ENCODE data around the gene MAD1L1. TPM values are rescaled to one million over a fixed set of nuclear protein-coding genes. Genes with fewer than 3 reads are reported as not detected.

The MAD1L1 gene
- total and polyA plus RNA-seq, 2 of the 13 experiments (the other 11 are each of a cell fraction or from before 2014, with no cell fraction given), result 17.4 to 64.7 TPM

- TF ChIP-seq CEBPG (CRISPR knock-in tag; IDR thresholded peaks at IDR 0.05) (no peak), EZH2 (conservative IDR thresholded peaks at IDR 0.05; ENCODE audit: low read depth, low read length) (no peak), PLSCR1 (CRISPR knock-in tag; IDR thresholded peaks at IDR 0.05; ENCODE audit: borderline replicate concordance) (no peak), MYNN (CRISPR knock-in tag; IDR thresholded peaks at IDR 0.05; ENCODE audit: low read depth) (no peak), IKZF4 (CRISPR knock-in tag; IDR thresholded peaks at IDR 0.05; ENCODE audit: borderline replicate concordance, low read depth, not compliant biosample characterization) (no peak), HOXA5 (CRISPR knock-in tag; IDR thresholded peaks at IDR 0.05) (no peak), ZNF609 (CRISPR knock-in tag; IDR thresholded peaks at IDR 0.05; ENCODE audit: borderline replicate concordance) (no peak), ZNF281 (CRISPR knock-in tag; IDR thresholded peaks at IDR 0.05; ENCODE audit: borderline replicate concordance) (no peak), ETV6 (CRISPR knock-in tag; conservative IDR thresholded peaks at IDR 0.05) (no peak), SP1 (IDR thresholded peaks at IDR 0.05) (no peak), SP1 (CRISPR knock-in tag; IDR thresholded peaks at IDR 0.05) (no peak), KAT2B (IDR thresholded peaks at IDR 0.05; ENCODE audit: borderline replicate concordance, low read depth, low read length) (no peak)
Observed at GRCh38 chr7:2126621-2127020, 106.1 kb downstream of the MAD1L1 start (continued).

Measured in HepG2 (cell line).